ENCODE measurements around the gene TTYH1.
"Not testable (repeated sequence)": the region's sequence is repeated elsewhere in the genome, so short reads cannot be mapped to it uniquely, and the experiment has no call there.

The TTYH1 gene

GRCh38 chr19:54373781-54374631 is 41.3 kb upstream of the TTYH1 start:
- peaks cover 89 to 91% of the 10 kb centered on the region in 2 experiments for H3K4me1 ChIP-seq (ENCODE audit: control insufficient read depth in 1 of 2, insufficient read depth in 1 of 2, low read depth in 1 of 2, low read length in 1 of 2)
- peak overlapping the region; percentile 83 for H3K27ac ChIP-seq
- no peaks in the 10 kb centered on the region for H3K27me3 ChIP-seq
- H3K4me3 ChIP-seq (ENCODE audit: low read depth in 1 of 2, low read length in 1 of 2): peak overlapping the region; percentile 47 to 60
- no peak for TF ChIP-seq CTCF (IDR thresholded peaks at IDR 0.05)
- H3K9me3 ChIP-seq: no peaks in the 10 kb centered on the region
- no peaks in the 10 kb centered on the region for H3K36me3 ChIP-seq

- H3K36me3 ChIP-seq, H3K9me3 ChIP-seq, H3K27me3 ChIP-seq: not testable (repeated sequence)
- Histone ChIP-seq H3K4me1 (ENCODE audit: control insufficient read depth in 1 of 2, insufficient read depth in 1 of 2, low read depth in 1 of 2, low read length in 1 of 2) (peaks cover 84 to 89% of the 10 kb centered on the region in 2 experiments), H3K27ac (peak overlapping the region; percentile 83), H3K4me3 (ENCODE audit: low read depth in 1 of 2, low read length in 1 of 2) (peak overlapping the region; percentile 47 to 60)
These were observed 39.9 kb upstream of the TTYH1 start for GRCh38 chr19:54375181-54375938.

GRCh38 chr19:54376610-54377285 is 38.5 kb upstream of the TTYH1 start:
- Histone ChIP-seq H3K27me3 (no peaks in the 10 kb centered on the region), H3K9me3 (no peaks in the 10 kb centered on the region), H3K36me3 (no peaks in the 10 kb centered on the region), H3K27ac (peak overlapping the region; percentile 31), H3K4me1 (ENCODE audit: control insufficient read depth in 1 of 2, insufficient read depth in 1 of 2, low read depth in 1 of 2, low read length in 1 of 2) (peaks cover 72 to 76% of the 10 kb centered on the region in 2 experiments), H3K4me3 (ENCODE audit: low read depth in 1 of 2, low read length in 1 of 2) (no peak overlapping the region)
- no peak for TF ChIP-seq CTCF (IDR thresholded peaks at IDR 0.05)

GRCh38 chr19:54379187-54379678 is 36.0 kb upstream of the TTYH1 start:
- Histone ChIP-seq H3K4me3 (ENCODE audit: low read depth in 1 of 2, low read length in 1 of 2) (no peak overlapping the region), H3K4me1 (ENCODE audit: control insufficient read depth in 1 of 2, insufficient read depth in 1 of 2, low read depth in 1 of 2, low read length in 1 of 2) (peaks cover 47 to 51% of the 10 kb centered on the region in 2 experiments), H3K27ac (peak overlapping the region; percentile 73), H3K9me3 (no peaks in the 10 kb centered on the region), H3K27me3 (no peaks in the 10 kb centered on the region), H3K36me3 (no peaks in the 10 kb centered on the region)
- no peak for TF ChIP-seq CTCF (IDR thresholded peaks at IDR 0.05)

- H3K4me3 ChIP-seq (ENCODE audit: low read depth in 1 of 2, low read length in 1 of 2): no peak overlapping the region
- no peaks in the 10 kb centered on the region for H3K27me3 ChIP-seq
- H3K36me3 ChIP-seq: no peaks in the 10 kb centered on the region
- no peak overlapping the region for H3K27ac ChIP-seq
- peaks cover 30 to 35% of the 10 kb centered on the region in 2 experiments for H3K4me1 ChIP-seq (ENCODE audit: control insufficient read depth in 1 of 2, insufficient read depth in 1 of 2, low read depth in 1 of 2, low read length in 1 of 2)
- no peak for TF ChIP-seq CTCF (IDR thresholded peaks at IDR 0.05)
- H3K9me3 ChIP-seq: no peaks in the 10 kb centered on the region
These were observed 34.4 kb upstream of the TTYH1 start for GRCh38 chr19:54380897-54381296.

- not testable (repeated sequence) for H3K9me3 ChIP-seq; H3K27me3 ChIP-seq; H3K4me3 ChIP-seq (ENCODE audit: low read depth in 1 of 2, low read length in 1 of 2); H3K27ac ChIP-seq; H3K36me3 ChIP-seq
- peaks cover 22 to 27% of the 10 kb centered on the region in 2 experiments for H3K4me1 ChIP-seq (ENCODE audit: control insufficient read depth in 1 of 2, insufficient read depth in 1 of 2, low read depth in 1 of 2, low read length in 1 of 2)
These were observed 33.2 kb upstream of the TTYH1 start for GRCh38 chr19:54382041-54382440.

Data from neutrophil (primary cell).